NCI-H2029 treated with DMSO at 0.1 percent for 48 hours (cell line): ENCODE measurements around the gene INPP5F.
"Not testable (repeated sequence)": the region's sequence is repeated elsewhere in the genome, so short reads cannot be mapped to it uniquely, and the experiment has no call there.

Experiments used
- DNase-seq: peaks from one replicate; lab custom pipeline; 2025; lab: John Stamatoyannopoulos, UW

INPP5F gene

GRCh38 chr10:119863951-119864565 is 138.2 kb downstream of the INPP5F start:
- DNase-seq, result no peak

- no peak for DNase-seq
These were observed 139.9 kb downstream of the INPP5F start for GRCh38 chr10:119865699-119866240.

- no peak for DNase-seq
These were observed 141.5 kb downstream of the INPP5F start for GRCh38 chr10:119867317-119867716.

- DNase-seq, result not testable (repeated sequence)
These were observed 143.5 kb downstream of the INPP5F start for GRCh38 chr10:119869398-119869797.

GRCh38 chr10:119871881-119872609 is 146.2 kb downstream of the INPP5F start:
- no peak for DNase-seq

- no peak for DNase-seq
These were observed 146.7 kb downstream of the INPP5F start, which contains the start of gene MCMBP for GRCh38 chr10:119872610-119872859. Gene MCMBP (minus strand): TSS chr10:119872843. CDS start chr10:119872584, 259 bp downstream.

GRCh38 chr10:119872860-119873681 is 147.2 kb downstream of the INPP5F start:
- DNase-seq, result peak; percentile 19

GRCh38 chr10:119878524-119878923 is 152.7 kb downstream of the INPP5F start:
- no peak for DNase-seq
